ENCODE results near the gene PCDHGB1. TPM values are rescaled to one million over a fixed set of nuclear protein-coding genes. Genes with fewer than 3 reads are reported as not detected.
"Not testable (repeated sequence)": the region's sequence is repeated elsewhere in the genome, so short reads cannot be mapped to it uniquely, and the experiment has no call there.

PCDHGB1 gene
- total RNA-seq, 2 experiments from 2014 or later = 3.0 to 4.1 TPM

DNA sequence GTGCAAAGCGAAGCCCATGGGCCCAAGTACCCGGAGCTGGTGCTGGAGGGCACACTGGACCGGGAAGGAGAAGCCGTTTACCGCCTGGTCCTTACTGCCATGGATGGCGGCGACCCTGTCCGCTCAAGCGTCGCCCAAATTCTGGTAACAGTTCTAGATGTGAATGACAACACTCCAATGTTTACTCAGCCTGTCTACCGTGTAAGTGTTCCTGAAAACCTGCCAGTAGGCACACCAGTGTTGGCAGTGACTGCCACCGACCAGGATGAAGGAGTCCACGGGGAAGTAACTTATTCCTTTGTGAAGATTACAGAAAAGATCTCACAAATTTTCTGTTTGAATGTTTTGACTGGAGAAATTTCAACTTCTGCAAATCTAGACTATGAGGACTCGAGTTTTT is 24.7 kb downstream of the PCDHGB1 start:
- Histone ChIP-seq H2AFZ (ENCODE audit: low read length) (no peak overlapping the region), H3K79me2 (ENCODE audit: insufficient read depth, low read depth, low read length) (no peaks in the 10 kb centered on the region), H3K4me3 (ENCODE audit: low read depth, low read length, poor library complexity, severe bottlenecking) (no peak overlapping the region), H3K9me3 (ENCODE audit: low read length) (no peaks in the 10 kb centered on the region), H3K36me3 (ENCODE audit: insufficient read depth, low read length) (peaks cover 11% of the 10 kb centered on the region; the same call in 1 of the 2 replicates), H4K20me1 (ENCODE audit: insufficient read depth, low read length) (no peaks in the 10 kb centered on the region), H3K4me2 (ENCODE audit: low read length) (no peak overlapping the region), H3K27ac (ENCODE audit: low read depth, low read length, poor library complexity, severe bottlenecking) (no peak overlapping the region), H3K9me2 (ENCODE audit: insufficient read depth, low read length) (no peaks in the 10 kb centered on the region), H3K4me1 (ENCODE audit: insufficient read depth, low read length, poor library complexity, severe bottlenecking) (peaks cover 7% of the 10 kb centered on the region)
- CTCF ChIA-PET (ENCODE audit: unreplicated experiment) = no interaction called here
- BruUV-seq (replicated peaks) = no TSS peak
- intact Hi-C loops (cut with micrococcal nuclease; ENCODE audit: unreplicated experiment) = loop anchor here (5.0 kb wide), 1 partner anchor 183 kb away; no protein-coding TSS in a partner anchor
- DNase-seq (ENCODE audit: low spot score) = no peak
- TF ChIP-seq, protein P1, sequence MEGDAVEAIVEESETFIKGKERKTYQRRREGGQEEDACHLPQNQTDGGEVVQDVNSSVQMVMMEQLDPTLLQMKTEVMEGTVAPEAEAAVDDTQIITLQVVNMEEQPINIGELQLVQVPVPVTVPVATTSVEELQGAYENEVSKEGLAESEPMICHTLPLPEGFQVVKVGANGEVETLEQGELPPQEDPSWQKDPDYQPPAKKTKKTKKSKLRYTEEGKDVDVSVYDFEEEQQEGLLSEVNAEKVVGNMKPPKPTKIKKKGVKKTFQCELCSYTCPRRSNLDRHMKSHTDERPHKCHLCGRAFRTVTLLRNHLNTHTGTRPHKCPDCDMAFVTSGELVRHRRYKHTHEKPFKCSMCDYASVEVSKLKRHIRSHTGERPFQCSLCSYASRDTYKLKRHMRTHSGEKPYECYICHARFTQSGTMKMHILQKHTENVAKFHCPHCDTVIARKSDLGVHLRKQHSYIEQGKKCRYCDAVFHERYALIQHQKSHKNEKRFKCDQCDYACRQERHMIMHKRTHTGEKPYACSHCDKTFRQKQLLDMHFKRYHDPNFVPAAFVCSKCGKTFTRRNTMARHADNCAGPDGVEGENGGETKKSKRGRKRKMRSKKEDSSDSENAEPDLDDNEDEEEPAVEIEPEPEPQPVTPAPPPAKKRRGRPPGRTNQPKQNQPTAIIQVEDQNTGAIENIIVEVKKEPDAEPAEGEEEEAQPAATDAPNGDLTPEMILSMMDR (conservative IDR thresholded peaks at IDR 0.05; ENCODE audit: low read length) = no peak
- no peak for TF ChIP-seq EZH2phosphoT487 (IDR thresholded peaks at IDR 0.05; ENCODE audit: borderline replicate concordance, low read depth, low read length)
- POLR2A ChIA-PET = interaction anchor here (0.6 kb wide), 1 partner anchor 322 kb away, joined by 3 read pairs; no protein-coding TSS in a partner anchor

DNA sequence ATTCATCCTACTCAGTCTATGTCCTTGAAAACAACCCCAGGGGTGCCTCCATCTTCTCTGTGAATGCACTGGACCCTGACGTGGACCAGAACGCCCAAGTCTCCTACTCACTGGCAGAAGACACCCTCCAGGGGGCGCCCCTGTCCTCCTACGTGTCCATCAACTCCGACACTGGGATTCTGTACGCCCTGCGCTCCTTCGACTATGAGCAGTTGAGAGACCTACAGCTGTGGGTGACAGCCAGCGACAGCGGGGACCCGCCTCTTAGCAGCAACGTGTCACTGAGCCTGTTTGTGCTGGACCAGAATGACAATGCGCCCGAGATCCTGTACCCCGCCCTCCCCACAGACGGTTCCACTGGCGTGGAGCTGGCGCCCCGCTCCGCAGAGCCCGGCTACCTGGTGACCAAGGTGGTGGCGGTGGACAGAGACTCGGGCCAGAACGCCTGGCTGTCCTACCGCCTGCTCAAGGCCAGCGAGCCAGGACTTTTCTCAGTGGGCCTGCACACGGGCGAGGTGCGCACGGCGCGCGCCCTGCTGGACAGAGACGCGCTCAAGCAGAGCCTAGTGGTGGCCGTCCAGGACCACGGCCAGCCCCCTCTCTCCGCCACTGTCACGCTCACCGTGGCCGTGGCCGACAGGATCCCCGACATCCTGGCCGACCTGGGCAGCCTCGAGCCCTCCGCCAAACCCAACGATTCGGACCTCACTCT is 25.7 kb downstream of the PCDHGB1 start:
- H3K27ac ChIP-seq (ENCODE audit: low read depth, low read length, poor library complexity, severe bottlenecking); H4K20me1 ChIP-seq (ENCODE audit: insufficient read depth, low read length); CTCF ChIA-PET (ENCODE audit: unreplicated experiment); H3K4me1 ChIP-seq (ENCODE audit: insufficient read depth, low read length, poor library complexity, severe bottlenecking); H3K4me3 ChIP-seq (ENCODE audit: low read depth, low read length, poor library complexity, severe bottlenecking); H3K79me2 ChIP-seq (ENCODE audit: insufficient read depth, low read depth, low read length); intact Hi-C loops (cut with micrococcal nuclease; ENCODE audit: unreplicated experiment); H3K9me3 ChIP-seq (ENCODE audit: low read length); H3K9me2 ChIP-seq (ENCODE audit: insufficient read depth, low read length); DNase-seq (ENCODE audit: low spot score); H2AFZ ChIP-seq (ENCODE audit: low read length); BruUV-seq (replicated peaks); H3K4me2 ChIP-seq (ENCODE audit: low read length): not testable (repeated sequence)
- POLR2A ChIA-PET = interaction anchor here (0.6 kb wide), 1 partner anchor 321 kb away, joined by 3 read pairs; no protein-coding TSS in a partner anchor
- peaks cover 11% of the 10 kb centered on the region; the same call in 1 of the 2 replicates for H3K36me3 ChIP-seq (ENCODE audit: insufficient read depth, low read length)
- TF ChIP-seq, protein P1 (conservative IDR thresholded peaks at IDR 0.05; ENCODE audit: low read length) = peak; percentile 49

Data from OCI-LY7 (cell line).